ENCODE data around the gene MCHR1. TPM values are rescaled to one million over a fixed set of nuclear protein-coding genes. Genes with fewer than 3 reads are reported as not detected.

The MCHR1 gene
- total and polyA plus RNA-seq, 3 donors from 2014 or later = 0.42 to 0.62 (median 0.47) TPM

DNA sequence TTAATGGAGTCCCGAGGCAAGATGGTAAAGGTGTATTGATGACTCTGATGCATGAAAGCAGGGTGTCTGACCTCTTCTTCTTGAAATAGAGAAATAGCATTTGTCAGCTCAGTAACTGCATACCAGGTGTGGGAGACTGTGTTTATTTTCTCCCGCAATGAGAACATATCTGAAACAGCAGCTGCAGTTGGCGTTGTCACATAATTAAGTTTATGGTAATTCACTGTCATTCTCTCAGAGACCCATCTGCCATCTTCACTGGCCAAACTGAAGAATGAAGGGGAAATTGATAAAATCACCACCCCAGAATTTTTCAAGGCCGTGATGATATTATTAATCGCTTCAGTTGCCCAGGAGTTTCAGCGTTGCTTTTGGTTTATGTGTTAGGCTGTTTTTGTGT lies 20.1 kb upstream of the MCHR1 start:
- WGBS, 2 donors = 83 to 84% methylated on average over 6 of the region's 6 CpGs
- intact Hi-C loops (cut with DNase I; ENCODE audit: low total_unique reads) = no loop called here
- no peak for TF ChIP-seq CTCF (IDR thresholded peaks at IDR 0.05)
- no peak for TF ChIP-seq POLR2A (IDR thresholded peaks at IDR 0.05)
- Histone ChIP-seq H3K36me3 (ENCODE audit: low read depth, missing control alignments) (no peaks in the 10 kb centered on the region), H3K4me1 (peaks cover 9% of the 10 kb centered on the region), H3K4me3 (no peak overlapping the region), H3K9me3 (no peaks in the 10 kb centered on the region), H3K27me3 (no peaks in the 10 kb centered on the region), H3K27ac (no peak overlapping the region)
- no peak for DNase-seq

DNA sequence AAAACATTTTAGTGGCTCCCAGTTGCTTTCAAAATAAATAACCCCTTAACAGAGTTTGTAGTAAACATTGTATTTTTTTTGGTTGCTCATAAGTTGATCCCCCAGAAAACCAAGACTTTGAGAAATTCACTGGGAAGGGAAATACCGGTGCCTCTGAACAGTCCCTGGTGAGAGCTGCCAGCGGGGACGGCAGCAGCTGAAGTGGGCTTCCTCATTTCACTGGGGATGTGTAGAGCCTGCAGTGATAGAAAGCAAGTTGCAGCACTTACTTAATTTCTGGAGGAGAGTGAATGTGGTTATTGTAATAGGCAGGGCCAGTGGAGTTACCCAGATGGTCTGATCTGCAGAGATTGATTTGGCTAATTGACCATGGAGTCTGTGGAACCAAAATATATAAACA lies 18.6 kb upstream of the MCHR1 start:
- H3K27ac ChIP-seq = no peak overlapping the region
- WGBS, 2 donors = 91 to 100% methylated on average over 3 of the region's 3 CpGs
- H3K4me3 ChIP-seq = no peak overlapping the region
- DNase-seq = no peak
- H3K9me3 ChIP-seq = no peaks in the 10 kb centered on the region
- no peaks in the 10 kb centered on the region for H3K36me3 ChIP-seq (ENCODE audit: low read depth, missing control alignments)
- TF ChIP-seq CTCF (IDR thresholded peaks at IDR 0.05) (no peak), POLR2A (IDR thresholded peaks at IDR 0.05) (no peak)
- intact Hi-C loops (cut with DNase I; ENCODE audit: low total_unique reads) = no loop called here
- peaks cover 10% of the 10 kb centered on the region for H3K4me1 ChIP-seq
- no peaks in the 10 kb centered on the region for H3K27me3 ChIP-seq

GRCh38 chr22:40661671-40662070 lies 17.6 kb upstream of the MCHR1 start:
- intact Hi-C loops (cut with DNase I; ENCODE audit: low total_unique reads) = no loop called here
- H3K9me3 ChIP-seq = no peaks in the 10 kb centered on the region
- WGBS, 2 donors = 93 to 98% methylated on average over 7 of the region's 7 CpGs
- no peak for DNase-seq
- no peaks in the 10 kb centered on the region for H3K36me3 ChIP-seq (ENCODE audit: low read depth, missing control alignments)
- TF ChIP-seq POLR2A (IDR thresholded peaks at IDR 0.05) (no peak), CTCF (IDR thresholded peaks at IDR 0.05) (no peak)
- no peaks in the 10 kb centered on the region for H3K27me3 ChIP-seq
- H3K27ac ChIP-seq = no peak overlapping the region
- no peak overlapping the region for H3K4me3 ChIP-seq
- peaks cover 17% of the 10 kb centered on the region for H3K4me1 ChIP-seq

GRCh38 chr22:40665312-40665711 lies 14.0 kb upstream of the MCHR1 start:
- WGBS, 2 donors = 43 to 47% methylated on average over 4 of the region's 4 CpGs
- intact Hi-C loops (cut with DNase I; ENCODE audit: low total_unique reads) = no loop called here
- Histone ChIP-seq H3K9me3 (no peaks in the 10 kb centered on the region), H3K4me3 (no peak overlapping the region), H3K27me3 (no peaks in the 10 kb centered on the region), H3K27ac (peak overlapping the region in 1 of 2 donors; percentile 64), H3K36me3 (ENCODE audit: low read depth, missing control alignments) (no peaks in the 10 kb centered on the region), H3K4me1 (peaks cover 23% of the 10 kb centered on the region)
- no peak for TF ChIP-seq CTCF (IDR thresholded peaks at IDR 0.05)
- no peak for TF ChIP-seq POLR2A (IDR thresholded peaks at IDR 0.05)
- peak; percentile 48 for DNase-seq

GRCh38 chr22:40666151-40666848 lies 13.0 kb upstream of the MCHR1 start:
- Histone ChIP-seq H3K36me3 (ENCODE audit: low read depth, missing control alignments) (no peaks in the 10 kb centered on the region), H3K27ac (peak overlapping the region; percentile 44 to 64), H3K4me3 (no peak overlapping the region), H3K27me3 (no peaks in the 10 kb centered on the region), H3K9me3 (no peaks in the 10 kb centered on the region), H3K4me1 (peaks cover 23% of the 10 kb centered on the region)
- peak; percentile 69 for DNase-seq
- 52 to 61% methylated on average over 7 of the region's 7 CpGs for WGBS, 2 donors
- intact Hi-C loops (cut with DNase I; ENCODE audit: low total_unique reads) = no loop called here
- TF ChIP-seq CTCF (IDR thresholded peaks at IDR 0.05) (no peak), POLR2A (IDR thresholded peaks at IDR 0.05) (no peak)
